ENCODE data around the gene MOB3B.

The MOB3B gene

GRCh38 chr9:27569406-27569805 is 39.8 kb upstream of the MOB3B start:
- no peak for DNase-seq (ENCODE audit: low read depth)
- no peak overlapping the region for H3K4me3 ChIP-seq (ENCODE audit: low read depth, low read length)
- TF ChIP-seq CTCF (IDR thresholded peaks at IDR 0.05; ENCODE audit: low read depth, low read length, missing control alignments): no peak

GRCh38 chr9:27566118-27566517 is 36.5 kb upstream of the MOB3B start:
- no peak for DNase-seq (ENCODE audit: low read depth)
- no peak overlapping the region for H3K4me3 ChIP-seq (ENCODE audit: low read depth, low read length)
- no peak for TF ChIP-seq CTCF (IDR thresholded peaks at IDR 0.05; ENCODE audit: low read depth, low read length, missing control alignments)

GRCh38 chr9:27565696-27566095 is 36.1 kb upstream of the MOB3B start:
- no peak for DNase-seq (ENCODE audit: low read depth)
- H3K4me3 ChIP-seq (ENCODE audit: low read depth, low read length): no peak overlapping the region
- TF ChIP-seq CTCF (IDR thresholded peaks at IDR 0.05; ENCODE audit: low read depth, low read length, missing control alignments): no peak

GRCh38 chr9:27564670-27565069 is 35.1 kb upstream of the MOB3B start:
- no peak for TF ChIP-seq CTCF (IDR thresholded peaks at IDR 0.05; ENCODE audit: low read depth, low read length, missing control alignments)
- H3K4me3 ChIP-seq (ENCODE audit: low read depth, low read length): no peak overlapping the region
- no peak for DNase-seq (ENCODE audit: low read depth)

GRCh38 chr9:27563738-27564430 is 34.3 kb upstream of the MOB3B start:
- no peak overlapping the region for H3K4me3 ChIP-seq (ENCODE audit: low read depth, low read length)
- DNase-seq (ENCODE audit: low read depth): no peak
- TF ChIP-seq CTCF (IDR thresholded peaks at IDR 0.05; ENCODE audit: low read depth, low read length, missing control alignments): no peak

GRCh38 chr9:27561685-27562084 is 32.1 kb upstream of the MOB3B start:
- H3K4me3 ChIP-seq (ENCODE audit: low read depth, low read length): no peak overlapping the region
- DNase-seq (ENCODE audit: low read depth): no peak
- no peak for TF ChIP-seq CTCF (IDR thresholded peaks at IDR 0.05; ENCODE audit: low read depth, low read length, missing control alignments)

GRCh38 chr9:27560457-27560856 is 30.8 kb upstream of the MOB3B start:
- H3K4me3 ChIP-seq (ENCODE audit: low read depth, low read length): no peak overlapping the region
- DNase-seq (ENCODE audit: low read depth): no peak
- TF ChIP-seq CTCF (IDR thresholded peaks at IDR 0.05; ENCODE audit: low read depth, low read length, missing control alignments): no peak
